Upper lobe of left lung (tissue), 4 donors: ENCODE data around the gene OGDH.

Source experiments
- CTCF ChIP-seq, 6 experiments: fragments of 450-650 bp in 4 of 6; fragments of 200-600 bp in 2 of 6; sonication (generic) in 2 of 6; IDR thresholded peaks; one replicate each; pipeline ENCODE4 v1.5.1; 2016 to 2019; ENCODE audit warnings: antibody characterized with exemption in 6 of 6
- EP300 ChIP-seq, 4 donors: sonication (generic); formaldehyde crosslinking; IDR thresholded peaks; one replicate each; pipeline ENCODE4 v1.5.1; 2017; ENCODE audit warnings: antibody characterized with exemption in 4 of 4, control low read depth in 2 of 4
- POLR2AphosphoS5 ChIP-seq, 2 donors: sonication (generic); formaldehyde crosslinking; IDR thresholded peaks; one replicate each; pipeline ENCODE4 v1.5.1; 2017; ENCODE audit warnings: antibody characterized with exemption in 2 of 2

- no peak for TF ChIP-seq EP300 (IDR thresholded peaks at IDR 0.05)
- TF ChIP-seq CTCF (IDR thresholded peaks at IDR 0.05) = peak in 1 of 6 experiments; percentile 4
- TF ChIP-seq POLR2AphosphoS5 (IDR thresholded peaks at IDR 0.05) = peak in 1 of 2 donors; percentile 14
Measured at GRCh38 chr7:44639671-44640321, 33.4 kb downstream of the OGDH start.
